Skeletal muscle satellite cell (primary cell): Measurements from ENCODE around the gene CCDC60.

Experiments
- H3K27me3 ChIP-seq: 2 replicates; pipeline ENCODE4 v1.7.0; 2013; ENCODE audit warnings: low read length; ENCODE audit not compliant: control insufficient read depth, insufficient read depth
- H3K36me3 ChIP-seq: 2 replicates; pipeline ENCODE4 v1.7.0; 2013; ENCODE audit warnings: mild to moderate bottlenecking, control low read depth, low read length; ENCODE audit not compliant: insufficient read depth
- H3K4me1 ChIP-seq: 2 replicates; pipeline ENCODE4 v1.7.0; 2013; ENCODE audit warnings: low read length; ENCODE audit not compliant: control insufficient read depth, insufficient read depth
- H3K4me2 ChIP-seq: 2 replicates; pipeline ENCODE4 v1.7.0; 2013; ENCODE audit warnings: mild to moderate bottlenecking, low read length
- H3K4me3 ChIP-seq: 2 replicates; pipeline ENCODE4 v1.7.0; 2013; ENCODE audit warnings: low read length
- H3K9ac ChIP-seq: 2 replicates; pipeline ENCODE4 v1.7.0; 2013; ENCODE audit warnings: mild to moderate bottlenecking, low read depth, low read length, moderate library complexity
- H3K9me3 ChIP-seq: replicated peaks from 2 replicates; pipeline ENCODE4 v1.7.0; 2013; ENCODE audit warnings: mild to moderate bottlenecking, control low read depth, low read length

Gene CCDC60

DNA sequence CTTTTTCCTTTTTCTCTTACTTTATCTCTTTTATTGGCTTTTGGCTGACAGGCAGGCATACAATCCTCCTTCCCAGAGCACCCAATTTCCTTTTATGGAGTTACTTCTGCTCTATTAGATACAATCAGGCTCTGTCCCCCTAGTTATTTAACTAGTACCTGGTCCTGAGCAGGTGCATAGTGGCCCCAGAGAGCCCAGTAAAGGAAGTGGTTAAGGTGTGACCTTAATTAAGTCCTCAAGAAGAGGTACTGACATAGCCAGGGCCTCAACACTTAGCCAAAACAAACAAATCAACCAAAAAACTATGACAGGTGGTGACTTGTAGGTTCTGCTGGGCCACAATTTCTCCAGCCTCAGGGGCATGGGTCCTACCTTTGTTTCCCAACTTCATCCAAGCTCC is 82.9 kb downstream of the CCDC60 start:
- Histone ChIP-seq H3K27me3 (no peaks in the 10 kb centered on the region), H3K9ac (no peak overlapping the region), H3K9me3 (no peaks in the 10 kb centered on the region), H3K4me2 (no peak overlapping the region), H3K4me1 (no peaks in the 10 kb centered on the region), H3K4me3 (no peak overlapping the region), H3K36me3 (no peaks in the 10 kb centered on the region)

GRCh38 chr12:119419381-119419780 is 84.9 kb downstream of the CCDC60 start:
- Histone ChIP-seq H3K9ac (no peak overlapping the region), H3K36me3 (no peaks in the 10 kb centered on the region), H3K27me3 (no peaks in the 10 kb centered on the region), H3K4me1 (no peaks in the 10 kb centered on the region), H3K4me2 (no peak overlapping the region), H3K4me3 (no peak overlapping the region), H3K9me3 (no peaks in the 10 kb centered on the region)

GRCh38 chr12:119423285-119423684 is 88.8 kb downstream of the CCDC60 start:
- H3K27me3 ChIP-seq, result no peaks in the 10 kb centered on the region
- no peaks in the 10 kb centered on the region for H3K36me3 ChIP-seq
- H3K9me3 ChIP-seq, result no peaks in the 10 kb centered on the region
- no peak overlapping the region for H3K9ac ChIP-seq
- H3K4me2 ChIP-seq, result no peak overlapping the region
- H3K4me1 ChIP-seq, result no peaks in the 10 kb centered on the region
- no peak overlapping the region for H3K4me3 ChIP-seq

DNA sequence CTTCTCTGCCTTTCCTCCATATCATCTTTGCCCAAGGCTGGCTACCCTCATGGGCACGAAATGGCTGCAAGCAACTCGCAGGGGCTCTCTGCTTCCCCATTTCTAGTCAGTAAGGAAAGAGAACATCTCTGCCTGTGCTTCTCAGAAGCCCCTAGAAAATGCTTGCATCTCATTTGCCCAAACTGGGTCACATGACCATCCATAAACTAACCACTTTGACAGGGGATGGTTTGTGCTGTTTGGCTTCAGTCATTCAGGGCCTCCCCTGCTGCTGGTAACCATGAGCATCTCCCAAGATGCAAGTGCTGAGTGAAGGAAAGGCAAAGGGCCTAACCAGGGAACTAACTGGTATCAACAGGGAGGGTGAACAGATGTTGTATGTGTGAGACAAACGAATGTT is 91.1 kb downstream of the CCDC60 start:
- H3K4me3 ChIP-seq, result no peak overlapping the region

DNA sequence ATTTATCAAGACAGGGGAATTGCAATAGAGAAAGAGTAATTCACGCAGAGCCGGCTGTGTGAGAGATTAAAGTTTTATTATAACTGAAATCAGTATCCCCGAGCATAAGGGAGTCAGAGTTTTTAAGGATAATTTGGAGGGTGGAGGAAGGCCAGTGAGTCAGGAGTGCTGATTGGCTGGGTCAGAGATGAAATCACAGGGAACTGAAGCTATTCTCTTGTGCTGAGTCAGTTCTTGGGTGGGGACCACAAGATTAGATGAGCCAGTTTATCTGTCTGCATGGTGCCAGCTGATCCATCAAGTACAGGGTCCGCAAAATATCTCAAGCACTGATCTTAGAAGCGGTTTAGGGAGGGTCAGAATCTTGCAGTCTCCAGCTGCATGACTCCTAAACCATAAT is 96.6 kb downstream of the CCDC60 start:
- no peak overlapping the region for H3K4me3 ChIP-seq
- H3K4me2 ChIP-seq, result no peak overlapping the region
- no peaks in the 10 kb centered on the region for H3K9me3 ChIP-seq
- H3K27me3 ChIP-seq, result no peaks in the 10 kb centered on the region
- H3K9ac ChIP-seq, result no peak overlapping the region
- H3K4me1 ChIP-seq, result no peaks in the 10 kb centered on the region
- H3K36me3 ChIP-seq, result no peaks in the 10 kb centered on the region

More for the DNA sequence above, 91.1 kb downstream of the CCDC60 start:
- H3K4me2 ChIP-seq, result no peak overlapping the region
- no peaks in the 10 kb centered on the region for H3K36me3 ChIP-seq
- H3K9me3 ChIP-seq, result no peaks in the 10 kb centered on the region
- no peaks in the 10 kb centered on the region for H3K27me3 ChIP-seq
- H3K9ac ChIP-seq, result no peak overlapping the region
- H3K4me1 ChIP-seq, result no peaks in the 10 kb centered on the region

DNA sequence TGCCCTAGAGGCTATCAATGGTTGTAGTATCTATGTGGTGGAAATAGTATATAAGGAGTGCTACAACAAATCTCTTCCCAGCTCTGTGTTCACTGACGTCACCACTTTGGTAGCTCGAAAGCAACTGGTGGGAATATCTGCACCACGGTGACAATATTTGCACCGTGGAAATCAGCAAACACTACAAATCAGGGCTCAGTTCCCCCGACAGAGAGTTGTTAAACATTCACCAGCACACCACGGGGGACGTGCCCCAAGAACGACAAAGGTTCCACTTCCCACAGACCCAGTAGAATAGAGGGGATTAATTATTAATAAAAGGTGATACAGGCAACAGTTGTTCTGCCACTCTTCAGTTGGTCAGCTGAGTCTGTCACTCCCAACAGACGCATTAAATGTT is 98.4 kb downstream of the CCDC60 start:
- no peaks in the 10 kb centered on the region for H3K36me3 ChIP-seq
- no peaks in the 10 kb centered on the region for H3K9me3 ChIP-seq
- no peak overlapping the region for H3K9ac ChIP-seq
- no peak overlapping the region for H3K4me2 ChIP-seq
- no peaks in the 10 kb centered on the region for H3K4me1 ChIP-seq
- no peak overlapping the region for H3K4me3 ChIP-seq
- no peaks in the 10 kb centered on the region for H3K27me3 ChIP-seq

DNA sequence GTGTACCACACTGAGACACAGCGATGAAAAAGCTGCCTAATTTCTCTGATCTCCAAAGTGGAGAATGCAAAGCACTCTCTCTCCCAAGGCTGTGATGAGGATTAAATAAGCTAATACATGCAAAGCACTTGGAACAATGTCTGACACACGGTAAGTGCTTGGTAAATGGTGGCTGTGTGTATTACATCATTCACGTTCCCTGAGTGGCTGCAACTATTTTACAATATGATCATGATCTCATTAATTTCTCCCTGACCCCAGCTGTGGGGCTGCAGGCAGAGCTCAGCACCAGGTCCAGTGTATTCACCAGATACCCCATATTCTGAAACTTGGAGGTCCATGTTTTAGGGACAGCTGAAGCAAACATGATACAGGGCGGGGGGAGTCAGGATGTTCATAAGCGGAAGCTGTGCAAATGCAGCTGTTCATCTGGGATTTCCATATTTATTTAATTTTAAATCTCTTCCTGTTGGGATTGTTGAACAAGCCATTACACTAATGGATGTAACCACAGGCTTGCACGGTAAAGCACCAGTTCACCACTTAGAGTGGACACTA is 106.4 kb downstream of the CCDC60 start:
- Histone ChIP-seq H3K4me2 (no peak overlapping the region), H3K27me3 (no peaks in the 10 kb centered on the region), H3K36me3 (no peaks in the 10 kb centered on the region), H3K4me1 (no peaks in the 10 kb centered on the region), H3K4me3 (no peak overlapping the region), H3K9ac (no peak overlapping the region), H3K9me3 (no peaks in the 10 kb centered on the region)

GRCh38 chr12:119444462-119445044 is 110.0 kb downstream of the CCDC60 start:
- H3K4me3 ChIP-seq, result no peak overlapping the region
- H3K9me3 ChIP-seq, result no peaks in the 10 kb centered on the region
- no peak overlapping the region for H3K9ac ChIP-seq

GRCh38 chr12:119446459-119446858 is 111.9 kb downstream of the CCDC60 start:
- Histone ChIP-seq H3K9ac (no peak overlapping the region), H3K4me2 (no peak overlapping the region), H3K4me1 (peaks cover 11% of the 10 kb centered on the region), H3K27me3 (no peaks in the 10 kb centered on the region), H3K9me3 (no peaks in the 10 kb centered on the region), H3K36me3 (no peaks in the 10 kb centered on the region), H3K4me3 (no peak overlapping the region)

More at GRCh38 chr12:119444462-119445044, 110.0 kb downstream of the CCDC60 start:
- H3K36me3 ChIP-seq, result no peaks in the 10 kb centered on the region
- H3K4me1 ChIP-seq, result peaks cover 11% of the 10 kb centered on the region
- H3K4me2 ChIP-seq, result no peak overlapping the region
- H3K27me3 ChIP-seq, result no peaks in the 10 kb centered on the region

DNA sequence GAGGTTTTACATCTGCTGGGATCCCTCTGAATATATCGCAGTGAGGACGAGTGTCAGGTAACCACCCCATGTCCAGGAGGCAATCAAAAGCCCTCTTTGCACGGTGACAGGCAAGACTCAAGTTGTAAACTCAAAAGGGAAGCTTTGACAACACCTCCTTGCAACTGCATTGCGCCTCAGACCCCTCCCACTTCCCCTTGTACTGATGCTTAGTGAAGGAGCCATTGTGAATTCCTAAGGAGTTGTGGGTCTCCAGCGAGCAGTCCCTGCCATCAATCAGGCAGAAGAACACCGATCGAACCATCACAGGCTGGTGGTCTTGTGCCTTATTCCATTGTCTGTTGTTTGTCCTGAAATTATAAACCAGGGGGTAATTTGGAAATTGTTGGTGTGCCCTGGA is 112.6 kb downstream of the CCDC60 start:
- no peak overlapping the region for H3K4me3 ChIP-seq
- no peaks in the 10 kb centered on the region for H3K27me3 ChIP-seq
- no peak overlapping the region for H3K9ac ChIP-seq
- no peaks in the 10 kb centered on the region for H3K9me3 ChIP-seq
- no peaks in the 10 kb centered on the region for H3K36me3 ChIP-seq
- H3K4me1 ChIP-seq, result peaks cover 11% of the 10 kb centered on the region
- H3K4me2 ChIP-seq, result no peak overlapping the region

GRCh38 chr12:119447618-119448017 is 113.1 kb downstream of the CCDC60 start:
- H3K36me3 ChIP-seq, result no peaks in the 10 kb centered on the region
- H3K4me2 ChIP-seq, result no peak overlapping the region
- peaks cover 11% of the 10 kb centered on the region for H3K4me1 ChIP-seq
- H3K4me3 ChIP-seq, result no peak overlapping the region
- H3K9me3 ChIP-seq, result no peaks in the 10 kb centered on the region
- H3K9ac ChIP-seq, result no peak overlapping the region
- no peaks in the 10 kb centered on the region for H3K27me3 ChIP-seq

- H3K36me3 ChIP-seq, result no peaks in the 10 kb centered on the region
- H3K4me1 ChIP-seq, result peaks cover 11% of the 10 kb centered on the region
- H3K9me3 ChIP-seq, result no peaks in the 10 kb centered on the region
- no peak overlapping the region for H3K4me3 ChIP-seq
- no peaks in the 10 kb centered on the region for H3K27me3 ChIP-seq
- no peak overlapping the region for H3K9ac ChIP-seq
- no peak overlapping the region for H3K4me2 ChIP-seq
Observed at GRCh38 chr12:119448611-119449131, 114.1 kb downstream of the CCDC60 start.
